SK-N-SH (cell line): ENCODE measurements around the gene AR.

Experiments
- ELF1 ChIP-seq: IDR thresholded peaks from 2 replicates; pipeline ENCODE4 v1.4.0; 2012
- EP300 ChIP-seq, 2 experiments: IDR thresholded peaks; 2 replicates each; pipeline versions ENCODE4 v1.4.0 to v1.6.1; 2012; ENCODE audit warnings: borderline replicate concordance in 1 of 2, low read depth in 1 of 2, low read length in 1 of 2
- FOXJ3 ChIP-seq: sonication (generic); formaldehyde crosslinking; IDR thresholded peaks from 2 replicates; pipeline ENCODE4 v1.5.1; 2020; ENCODE audit warnings: mild to moderate bottlenecking, missing genetic modification reagents
- GATA2 ChIP-seq: sonication (generic); formaldehyde crosslinking; IDR thresholded peaks from 2 replicates; pipeline ENCODE4 v1.5.0; 2020; ENCODE audit warnings: mild to moderate bottlenecking, missing genetic modification reagents
- TEAD4 ChIP-seq: IDR thresholded peaks from 2 replicates; pipeline ENCODE4 v1.4.0; 2012; ENCODE audit warnings: mild to moderate bottlenecking, borderline replicate concordance; ENCODE audit not compliant: insufficient read depth
- TF ChIP-seq, protein P1 (sequence below): fragments of 200-600 bp; sonication (generic); IDR thresholded peaks from 2 replicates; pipeline ENCODE4 v1.6.1; 2017; ENCODE audit warnings: antibody characterized with exemption, mild to moderate bottlenecking, moderate library complexity
- TF ChIP-seq, protein P2 (sequence below): IDR thresholded peaks from 2 replicates; pipeline ENCODE4 v1.6.1; 2012; ENCODE audit warnings: mild to moderate bottlenecking, low read depth, low read length, moderate library complexity
- TF ChIP-seq, protein P3 (sequence below): IDR thresholded peaks from 2 replicates; pipeline ENCODE4 v1.4.0; 2012; ENCODE audit warnings: low read depth
- TF ChIP-seq, protein P4 (sequence below): IDR thresholded peaks from 2 replicates; pipeline ENCODE4; 2012
- TF ChIP-seq, protein P5 (sequence below): fragments of 150-350 bp; IDR thresholded peaks from 2 replicates; pipeline ENCODE4 v1.6.1; 2016; ENCODE audit warnings: mild to moderate bottlenecking, low read depth, low read length
- TF ChIP-seq, protein P6 (sequence below): fragments of 150-350 bp; IDR thresholded peaks from 2 replicates; pipeline ENCODE4 v1.6.1; 2017; ENCODE audit warnings: antibody characterized with exemption, low read length, low read depth, borderline replicate concordance

DNA sequence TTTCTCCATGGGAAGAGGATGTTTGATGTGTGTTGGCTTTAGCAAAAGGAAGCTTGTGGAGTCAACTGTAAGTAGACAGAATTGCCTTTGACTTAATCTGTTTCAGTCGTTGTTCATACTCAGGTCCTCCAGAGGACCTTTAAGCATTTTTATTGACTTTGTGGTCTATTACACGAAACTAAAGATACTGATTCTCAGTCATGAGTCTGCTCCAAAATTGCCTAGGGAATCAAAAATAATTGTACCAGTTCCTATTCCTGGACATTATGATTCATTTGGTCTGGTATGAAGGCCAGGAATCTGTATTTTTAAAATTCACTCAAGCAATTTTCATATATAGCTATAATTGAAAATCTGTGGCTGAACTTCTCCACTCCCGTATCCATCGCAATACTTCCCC, 38.6 kb downstream of the AR start:
- TF ChIP-seq, protein P1, sequence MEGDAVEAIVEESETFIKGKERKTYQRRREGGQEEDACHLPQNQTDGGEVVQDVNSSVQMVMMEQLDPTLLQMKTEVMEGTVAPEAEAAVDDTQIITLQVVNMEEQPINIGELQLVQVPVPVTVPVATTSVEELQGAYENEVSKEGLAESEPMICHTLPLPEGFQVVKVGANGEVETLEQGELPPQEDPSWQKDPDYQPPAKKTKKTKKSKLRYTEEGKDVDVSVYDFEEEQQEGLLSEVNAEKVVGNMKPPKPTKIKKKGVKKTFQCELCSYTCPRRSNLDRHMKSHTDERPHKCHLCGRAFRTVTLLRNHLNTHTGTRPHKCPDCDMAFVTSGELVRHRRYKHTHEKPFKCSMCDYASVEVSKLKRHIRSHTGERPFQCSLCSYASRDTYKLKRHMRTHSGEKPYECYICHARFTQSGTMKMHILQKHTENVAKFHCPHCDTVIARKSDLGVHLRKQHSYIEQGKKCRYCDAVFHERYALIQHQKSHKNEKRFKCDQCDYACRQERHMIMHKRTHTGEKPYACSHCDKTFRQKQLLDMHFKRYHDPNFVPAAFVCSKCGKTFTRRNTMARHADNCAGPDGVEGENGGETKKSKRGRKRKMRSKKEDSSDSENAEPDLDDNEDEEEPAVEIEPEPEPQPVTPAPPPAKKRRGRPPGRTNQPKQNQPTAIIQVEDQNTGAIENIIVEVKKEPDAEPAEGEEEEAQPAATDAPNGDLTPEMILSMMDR, result no peak
- TF ChIP-seq GATA2 (CRISPR knock-in tag) (no peak), ELF1 (no peak), EP300 (IDR thresholded peaks at IDR 0.05; ENCODE audit: borderline replicate concordance in 1 of 2, low read depth in 1 of 2, low read length in 1 of 2) (no peak), TEAD4 (no peak), FOXJ3 (CRISPR knock-in tag) (no peak)
- TF ChIP-seq, protein P2, sequence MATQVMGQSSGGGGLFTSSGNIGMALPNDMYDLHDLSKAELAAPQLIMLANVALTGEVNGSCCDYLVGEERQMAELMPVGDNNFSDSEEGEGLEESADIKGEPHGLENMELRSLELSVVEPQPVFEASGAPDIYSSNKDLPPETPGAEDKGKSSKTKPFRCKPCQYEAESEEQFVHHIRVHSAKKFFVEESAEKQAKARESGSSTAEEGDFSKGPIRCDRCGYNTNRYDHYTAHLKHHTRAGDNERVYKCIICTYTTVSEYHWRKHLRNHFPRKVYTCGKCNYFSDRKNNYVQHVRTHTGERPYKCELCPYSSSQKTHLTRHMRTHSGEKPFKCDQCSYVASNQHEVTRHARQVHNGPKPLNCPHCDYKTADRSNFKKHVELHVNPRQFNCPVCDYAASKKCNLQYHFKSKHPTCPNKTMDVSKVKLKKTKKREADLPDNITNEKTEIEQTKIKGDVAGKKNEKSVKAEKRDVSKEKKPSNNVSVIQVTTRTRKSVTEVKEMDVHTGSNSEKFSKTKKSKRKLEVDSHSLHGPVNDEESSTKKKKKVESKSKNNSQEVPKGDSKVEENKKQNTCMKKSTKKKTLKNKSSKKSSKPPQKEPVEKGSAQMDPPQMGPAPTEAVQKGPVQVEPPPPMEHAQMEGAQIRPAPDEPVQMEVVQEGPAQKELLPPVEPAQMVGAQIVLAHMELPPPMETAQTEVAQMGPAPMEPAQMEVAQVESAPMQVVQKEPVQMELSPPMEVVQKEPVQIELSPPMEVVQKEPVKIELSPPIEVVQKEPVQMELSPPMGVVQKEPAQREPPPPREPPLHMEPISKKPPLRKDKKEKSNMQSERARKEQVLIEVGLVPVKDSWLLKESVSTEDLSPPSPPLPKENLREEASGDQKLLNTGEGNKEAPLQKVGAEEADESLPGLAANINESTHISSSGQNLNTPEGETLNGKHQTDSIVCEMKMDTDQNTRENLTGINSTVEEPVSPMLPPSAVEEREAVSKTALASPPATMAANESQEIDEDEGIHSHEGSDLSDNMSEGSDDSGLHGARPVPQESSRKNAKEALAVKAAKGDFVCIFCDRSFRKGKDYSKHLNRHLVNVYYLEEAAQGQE, result no peak
- TF ChIP-seq, protein P3, sequence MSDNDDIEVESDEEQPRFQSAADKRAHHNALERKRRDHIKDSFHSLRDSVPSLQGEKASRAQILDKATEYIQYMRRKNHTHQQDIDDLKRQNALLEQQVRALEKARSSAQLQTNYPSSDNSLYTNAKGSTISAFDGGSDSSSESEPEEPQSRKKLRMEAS, result no peak
- TF ChIP-seq, protein P4, sequence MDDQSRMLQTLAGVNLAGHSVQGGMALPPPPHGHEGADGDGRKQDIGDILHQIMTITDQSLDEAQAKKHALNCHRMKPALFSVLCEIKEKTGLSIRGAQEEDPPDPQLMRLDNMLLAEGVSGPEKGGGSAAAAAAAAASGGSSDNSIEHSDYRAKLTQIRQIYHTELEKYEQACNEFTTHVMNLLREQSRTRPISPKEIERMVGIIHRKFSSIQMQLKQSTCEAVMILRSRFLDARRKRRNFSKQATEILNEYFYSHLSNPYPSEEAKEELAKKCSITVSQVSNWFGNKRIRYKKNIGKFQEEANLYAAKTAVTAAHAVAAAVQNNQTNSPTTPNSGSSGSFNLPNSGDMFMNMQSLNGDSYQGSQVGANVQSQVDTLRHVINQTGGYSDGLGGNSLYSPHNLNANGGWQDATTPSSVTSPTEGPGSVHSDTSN, result no peak
- TF ChIP-seq, protein P5, sequence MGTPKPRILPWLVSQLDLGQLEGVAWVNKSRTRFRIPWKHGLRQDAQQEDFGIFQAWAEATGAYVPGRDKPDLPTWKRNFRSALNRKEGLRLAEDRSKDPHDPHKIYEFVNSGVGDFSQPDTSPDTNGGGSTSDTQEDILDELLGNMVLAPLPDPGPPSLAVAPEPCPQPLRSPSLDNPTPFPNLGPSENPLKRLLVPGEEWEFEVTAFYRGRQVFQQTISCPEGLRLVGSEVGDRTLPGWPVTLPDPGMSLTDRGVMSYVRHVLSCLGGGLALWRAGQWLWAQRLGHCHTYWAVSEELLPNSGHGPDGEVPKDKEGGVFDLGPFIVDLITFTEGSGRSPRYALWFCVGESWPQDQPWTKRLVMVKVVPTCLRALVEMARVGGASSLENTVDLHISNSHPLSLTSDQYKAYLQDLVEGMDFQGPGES, result no peak
- TF ChIP-seq, protein P6, sequence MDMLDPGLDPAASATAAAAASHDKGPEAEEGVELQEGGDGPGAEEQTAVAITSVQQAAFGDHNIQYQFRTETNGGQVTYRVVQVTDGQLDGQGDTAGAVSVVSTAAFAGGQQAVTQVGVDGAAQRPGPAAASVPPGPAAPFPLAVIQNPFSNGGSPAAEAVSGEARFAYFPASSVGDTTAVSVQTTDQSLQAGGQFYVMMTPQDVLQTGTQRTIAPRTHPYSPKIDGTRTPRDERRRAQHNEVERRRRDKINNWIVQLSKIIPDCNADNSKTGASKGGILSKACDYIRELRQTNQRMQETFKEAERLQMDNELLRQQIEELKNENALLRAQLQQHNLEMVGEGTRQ, result no peak
